ENCODE results near the gene MMD2. TPM values are rescaled to one million over a fixed set of nuclear protein-coding genes. Genes with fewer than 3 reads are reported as not detected.

Gene MMD2
- total and polyA plus RNA-seq, 2 donors (not counting 1 experiment from before 2014, with no cell fraction given) = not detected

- no peak for TF ChIP-seq CTCF (conservative IDR thresholded peaks at IDR 0.05 in 1 of 2, IDR thresholded peaks at IDR 0.05 in 1 of 2; ENCODE audit: low read depth in 1 of 2, low read length in 2 of 2)
- no peak for TF ChIP-seq EZH2 (IDR thresholded peaks at IDR 0.05; ENCODE audit: low read length, missing control alignments)
Observed at GRCh38 chr7:4862156-4862555, 96.8 kb downstream of the MMD2 start.

GRCh38 chr7:4861673-4862072 lies 97.3 kb downstream of the MMD2 start, which contains the start of gene PAPOLB:
TSS of gene PAPOLB (minus strand) at chr7:4862030. CDS start at chr7:4861810, 220 bp downstream.
- H3K4me2 ChIP-seq (ENCODE audit: extremely low read depth, insufficient read depth, low read length) = no peak within 1 kb of the TSS
- H3K9ac ChIP-seq (ENCODE audit: insufficient read depth, low read length) = no peak within 1 kb of the TSS
- no peak for DNase-seq (ENCODE audit: low read depth in 2 of 2)
- TF ChIP-seq EZH2 (IDR thresholded peaks at IDR 0.05; ENCODE audit: low read length, missing control alignments) = no peak
- no peak for TF ChIP-seq CTCF (conservative IDR thresholded peaks at IDR 0.05 in 1 of 2, IDR thresholded peaks at IDR 0.05 in 1 of 2; ENCODE audit: low read depth in 1 of 2, low read length in 2 of 2)
- H3K4me1 ChIP-seq (ENCODE audit: control insufficient read depth, extremely low read depth, insufficient read depth, low read length) = no peaks in the 10 kb centered on the region
- no peaks in the 10 kb centered on the region for H3K79me2 ChIP-seq (ENCODE audit: control insufficient read depth, insufficient read depth, low read length)
- no peaks in the 10 kb centered on the region for H3K36me3 ChIP-seq (ENCODE audit: control insufficient read depth, insufficient read depth, low read length)
- H3K9me3 ChIP-seq (ENCODE audit: control insufficient read depth, insufficient read depth, low read depth, low read length) = no peaks in the 10 kb centered on the region
- H3K27ac ChIP-seq (ENCODE audit: insufficient read depth, low read length) = no peak within 1 kb of the TSS
- H3K27me3 ChIP-seq (ENCODE audit: control insufficient read depth, insufficient read depth, low read length) = no peaks in the 10 kb centered on the region
- H2AFZ ChIP-seq (ENCODE audit: low read length) = no peak within 1 kb of the TSS
- H4K20me1 ChIP-seq (ENCODE audit: control insufficient read depth, extremely low read depth, insufficient read depth, low read length) = no peaks in the 10 kb centered on the region
- peak within 1 kb of the TSS in 2 of 4 experiments; percentile 5 to 14 for H3K4me3 ChIP-seq (replicated peaks in 1 of 4; ENCODE audit: control extremely low read depth in 1 of 4, insufficient read depth in 1 of 4, low read depth in 3 of 4, low read length in 4 of 4)

More at GRCh38 chr7:4862156-4862555, 96.8 kb downstream of the MMD2 start:
- no peak overlapping the region for H2AFZ ChIP-seq (ENCODE audit: low read length)
- H3K79me2 ChIP-seq (ENCODE audit: control insufficient read depth, insufficient read depth, low read length) = no peaks in the 10 kb centered on the region
- H3K9ac ChIP-seq (ENCODE audit: insufficient read depth, low read length) = no peak overlapping the region
- H3K9me3 ChIP-seq (ENCODE audit: control insufficient read depth, insufficient read depth, low read depth, low read length) = no peaks in the 10 kb centered on the region
- H3K27me3 ChIP-seq (ENCODE audit: control insufficient read depth, insufficient read depth, low read length) = no peaks in the 10 kb centered on the region
- H4K20me1 ChIP-seq (ENCODE audit: control insufficient read depth, extremely low read depth, insufficient read depth, low read length) = no peaks in the 10 kb centered on the region
- peak overlapping the region in 2 of 4 experiments; percentile 5 to 14 for H3K4me3 ChIP-seq (replicated peaks in 1 of 4; ENCODE audit: control extremely low read depth in 1 of 4, insufficient read depth in 1 of 4, low read depth in 3 of 4, low read length in 4 of 4)
- no peak overlapping the region for H3K4me2 ChIP-seq (ENCODE audit: extremely low read depth, insufficient read depth, low read length)
- H3K27ac ChIP-seq (ENCODE audit: insufficient read depth, low read length) = no peak overlapping the region
- H3K4me1 ChIP-seq (ENCODE audit: control insufficient read depth, extremely low read depth, insufficient read depth, low read length) = no peaks in the 10 kb centered on the region
- no peaks in the 10 kb centered on the region for H3K36me3 ChIP-seq (ENCODE audit: control insufficient read depth, insufficient read depth, low read length)
- DNase-seq (ENCODE audit: low read depth in 2 of 2) = no peak

GRCh38 chr7:4861227-4861626 lies 97.8 kb downstream of the MMD2 start:
- Histone ChIP-seq H3K9ac (ENCODE audit: insufficient read depth, low read length) (no peak overlapping the region), H2AFZ (ENCODE audit: low read length) (no peak overlapping the region)

More at GRCh38 chr7:4861227-4861626, 97.8 kb downstream of the MMD2 start:
- Histone ChIP-seq H3K4me2 (ENCODE audit: extremely low read depth, insufficient read depth, low read length) (no peak overlapping the region), H4K20me1 (ENCODE audit: control insufficient read depth, extremely low read depth, insufficient read depth, low read length) (no peaks in the 10 kb centered on the region), H3K4me1 (ENCODE audit: control insufficient read depth, extremely low read depth, insufficient read depth, low read length) (no peaks in the 10 kb centered on the region), H3K4me3 (replicated peaks in 1 of 4; ENCODE audit: control extremely low read depth in 1 of 4, insufficient read depth in 1 of 4, low read depth in 3 of 4, low read length in 4 of 4) (no peak overlapping the region), H3K27me3 (ENCODE audit: control insufficient read depth, insufficient read depth, low read length) (no peaks in the 10 kb centered on the region), H3K27ac (ENCODE audit: insufficient read depth, low read length) (no peak overlapping the region), H3K36me3 (ENCODE audit: control insufficient read depth, insufficient read depth, low read length) (no peaks in the 10 kb centered on the region), H3K9me3 (ENCODE audit: control insufficient read depth, insufficient read depth, low read depth, low read length) (no peaks in the 10 kb centered on the region), H3K79me2 (ENCODE audit: control insufficient read depth, insufficient read depth, low read length) (no peaks in the 10 kb centered on the region)
- no peak for DNase-seq (ENCODE audit: low read depth in 2 of 2)
- no peak for TF ChIP-seq CTCF (conservative IDR thresholded peaks at IDR 0.05 in 1 of 2, IDR thresholded peaks at IDR 0.05 in 1 of 2; ENCODE audit: low read depth in 1 of 2, low read length in 2 of 2)
- TF ChIP-seq EZH2 (IDR thresholded peaks at IDR 0.05; ENCODE audit: low read length, missing control alignments) = no peak

Data from fibroblast of lung (primary cell).